GM18511 (cell line): Measurements from ENCODE around the gene NPAS3.
"Not testable (repeated sequence)": the region's sequence is repeated elsewhere in the genome, so short reads cannot be mapped to it uniquely, and the experiment has no call there.

Experiments
- ATAC-seq: cut with Tn5 transposase; IDR thresholded peaks from one replicate; pipeline ENCODE4 v1.9.1; 2021; ENCODE audit warnings: mild to moderate bottlenecking, moderate library complexity; ENCODE audit not compliant: unreplicated experiment

The NPAS3 gene

GRCh38 chr14:33065634-33066033 is 127.0 kb downstream of the NPAS3 start:
- no peak for ATAC-seq

DNA sequence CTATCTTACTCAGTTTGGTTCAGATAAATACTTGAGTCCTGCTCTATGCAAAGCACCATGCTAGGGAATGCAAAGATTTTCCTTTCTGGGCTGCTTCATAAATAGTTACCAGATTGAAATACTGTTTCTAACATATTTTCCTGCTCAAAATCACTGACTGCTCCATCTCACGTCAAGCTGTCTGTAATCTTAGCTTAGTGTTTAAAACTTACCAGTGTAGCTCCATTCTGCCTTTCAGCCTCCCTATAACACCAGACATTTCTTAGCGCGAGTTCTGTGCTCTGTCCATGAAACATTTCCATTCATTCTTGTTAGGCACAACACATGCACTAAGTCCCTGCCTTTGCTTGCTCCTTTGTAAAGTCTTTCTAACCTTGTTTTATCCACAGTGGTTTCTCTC is 129.4 kb downstream of the NPAS3 start:
- no peak for ATAC-seq

- ATAC-seq, result no peak
Measured at GRCh38 chr14:33068626-33069025, 129.9 kb downstream of the NPAS3 start.

DNA sequence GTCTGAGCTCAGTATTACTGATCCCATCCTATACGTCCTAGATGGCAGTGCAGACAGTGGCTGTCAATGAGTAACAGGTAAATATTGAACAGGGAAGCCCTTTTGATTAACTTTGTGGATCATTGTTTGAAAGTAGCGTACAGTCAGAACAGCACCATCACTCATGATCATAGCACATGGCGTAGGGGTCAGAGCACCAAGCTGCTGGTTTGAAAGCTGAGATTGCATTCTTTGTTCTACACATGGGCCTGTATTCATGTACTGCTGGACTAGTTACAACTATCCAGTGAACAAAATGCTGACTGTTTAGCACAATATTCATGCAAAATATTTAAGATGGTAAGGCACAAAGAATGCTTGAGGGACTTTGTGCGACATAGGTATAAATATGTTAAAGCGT is 131.8 kb downstream of the NPAS3 start:
- ATAC-seq, result no peak

DNA sequence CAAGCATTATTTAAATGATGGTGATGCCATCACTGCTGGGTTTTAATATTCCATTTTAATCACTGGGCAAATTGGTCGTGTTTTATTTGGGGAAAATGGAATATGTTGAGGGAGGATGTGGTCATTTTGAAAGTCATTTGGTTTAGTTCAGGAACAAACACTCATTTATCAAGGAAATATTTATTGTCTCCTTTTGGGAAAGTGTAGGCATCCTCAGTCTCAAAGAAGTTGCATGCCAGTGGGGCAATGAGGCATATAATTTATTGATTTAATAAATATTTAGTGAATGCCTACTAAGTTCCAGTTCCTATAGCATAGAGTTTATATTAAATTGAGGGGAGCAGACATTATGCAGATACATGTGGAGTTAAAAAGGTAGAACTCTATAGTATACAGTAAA is 134.3 kb downstream of the NPAS3 start:
- ATAC-seq, result no peak

DNA sequence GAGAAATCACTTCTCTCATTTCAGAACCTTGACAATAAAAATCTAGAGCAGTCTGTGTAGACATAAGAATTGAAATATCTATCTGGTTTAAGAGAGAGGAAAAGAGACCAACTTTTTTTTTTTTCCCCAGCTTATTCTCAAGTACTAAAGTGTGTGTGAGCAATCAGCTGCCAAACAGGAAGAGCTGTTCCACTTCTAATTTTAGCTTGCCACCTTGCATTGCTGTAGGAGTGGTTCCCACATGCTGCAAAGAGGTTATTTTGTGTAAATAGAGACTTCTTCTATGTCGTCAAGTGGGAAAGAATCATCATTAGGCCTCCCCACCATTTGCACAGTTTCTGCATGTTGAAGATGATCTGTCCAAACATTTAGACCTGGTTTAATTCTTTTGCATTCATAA is 142.6 kb downstream of the NPAS3 start:
- ATAC-seq, result no peak

DNA sequence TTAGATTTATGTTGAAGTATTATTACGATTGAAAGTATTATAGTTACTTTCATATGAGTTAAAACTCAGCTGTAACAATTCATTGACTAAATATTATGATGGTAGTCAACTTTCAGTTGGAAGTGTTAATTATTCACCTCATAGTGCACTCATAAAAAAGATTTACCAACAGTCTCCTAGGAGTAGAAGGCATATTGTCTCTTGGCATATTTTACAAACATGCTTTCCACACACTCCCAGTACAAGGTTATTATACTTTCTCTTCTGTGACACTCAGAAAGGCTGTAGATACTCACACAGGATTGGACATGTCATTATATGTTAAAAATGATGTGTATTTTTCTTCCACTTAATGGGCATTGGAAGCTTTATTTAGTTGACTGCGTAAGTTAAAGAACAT is 147.1 kb downstream of the NPAS3 start:
- ATAC-seq, result no peak

GRCh38 chr14:33088274-33088673 is 149.6 kb downstream of the NPAS3 start:
- not testable (repeated sequence) for ATAC-seq

- ATAC-seq, result no peak
Measured at GRCh38 chr14:33098016-33098415, 159.3 kb downstream of the NPAS3 start.

DNA sequence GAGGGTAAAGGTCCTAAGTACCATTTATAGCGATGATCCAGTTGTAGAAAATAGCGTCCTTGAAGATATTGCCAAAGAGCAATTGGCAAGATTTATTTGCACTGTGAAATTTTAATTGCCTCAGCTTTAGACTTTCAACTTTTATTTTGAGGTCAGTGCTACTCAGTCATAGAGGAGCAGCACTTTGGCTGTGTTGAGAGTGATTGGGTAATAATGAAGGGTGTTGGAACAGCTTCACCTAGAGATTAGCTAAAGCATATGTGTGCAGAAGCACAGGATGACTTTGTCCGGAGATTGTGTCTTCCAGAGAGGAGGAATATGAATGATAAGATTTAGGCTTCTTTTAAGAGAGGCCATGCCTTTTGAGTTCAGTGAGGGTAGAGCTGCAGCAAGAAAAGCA is 164.8 kb downstream of the NPAS3 start:
- no peak for ATAC-seq

DNA sequence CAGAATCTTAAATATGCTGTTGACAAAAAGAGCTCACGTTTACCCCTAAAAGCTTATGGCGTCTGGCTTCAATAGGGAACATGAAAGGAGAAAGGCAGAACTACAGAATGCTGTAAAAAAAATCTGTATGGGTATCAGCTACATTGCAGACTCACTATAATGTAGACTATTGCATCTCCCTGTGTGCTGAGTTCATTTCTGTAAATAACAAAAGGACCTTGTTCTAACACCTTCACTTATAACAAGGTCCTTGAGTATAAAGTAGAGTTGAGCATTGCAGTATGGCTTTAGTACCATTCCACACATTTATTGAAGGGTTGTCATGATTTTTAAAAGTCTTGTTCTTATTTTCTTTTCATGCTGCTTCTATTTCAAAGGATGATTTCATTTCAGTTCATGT is 165.3 kb downstream of the NPAS3 start:
- ATAC-seq, result no peak

- ATAC-seq, result no peak
Measured at GRCh38 chr14:33110737-33111443, 172.2 kb downstream of the NPAS3 start.

DNA sequence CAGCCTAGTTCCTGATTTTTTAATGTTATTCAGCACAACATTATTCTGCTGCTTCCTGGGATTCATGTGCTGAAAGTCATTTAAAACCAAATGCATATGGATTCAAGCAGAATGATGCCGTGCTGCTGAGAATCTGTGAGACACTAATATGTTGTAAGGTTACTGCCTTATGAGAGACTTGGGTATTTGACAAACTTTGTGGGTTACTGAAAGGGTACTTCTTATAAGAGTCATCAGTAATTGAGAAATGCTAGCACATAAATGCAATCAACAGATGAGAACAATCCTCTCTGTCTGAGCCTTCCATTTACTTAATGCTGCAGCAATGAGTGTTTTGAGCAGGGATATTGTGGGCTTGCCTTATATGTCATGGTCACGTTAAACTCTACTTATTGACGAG is 175.7 kb downstream of the NPAS3 start:
- ATAC-seq, result no peak

DNA sequence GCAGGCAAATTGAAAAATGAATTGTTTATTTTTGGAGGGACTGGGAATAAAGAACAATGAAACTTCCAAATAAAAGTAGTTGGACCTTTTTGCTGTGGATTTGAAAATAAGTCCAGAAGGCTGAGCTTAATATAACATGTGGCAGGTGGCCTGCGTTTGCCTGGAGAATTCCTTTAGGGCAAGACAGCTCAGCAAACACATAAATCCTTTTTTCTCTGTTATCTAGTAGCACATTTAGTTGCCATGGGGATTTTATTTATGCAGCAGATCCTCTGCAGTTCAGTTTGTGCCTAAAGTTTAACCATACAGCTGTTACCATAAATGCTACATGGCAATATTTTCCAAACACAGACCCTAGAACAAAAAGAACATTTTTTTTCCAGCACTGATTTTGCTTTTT is 180.0 kb downstream of the NPAS3 start:
- no peak for ATAC-seq

- no peak for ATAC-seq
Measured at GRCh38 chr14:33120341-33120740, 181.7 kb downstream of the NPAS3 start.

GRCh38 chr14:33120966-33121365 is 182.3 kb downstream of the NPAS3 start:
- ATAC-seq, result no peak

GRCh38 chr14:33123281-33123680 is 184.6 kb downstream of the NPAS3 start:
- ATAC-seq, result no peak

DNA sequence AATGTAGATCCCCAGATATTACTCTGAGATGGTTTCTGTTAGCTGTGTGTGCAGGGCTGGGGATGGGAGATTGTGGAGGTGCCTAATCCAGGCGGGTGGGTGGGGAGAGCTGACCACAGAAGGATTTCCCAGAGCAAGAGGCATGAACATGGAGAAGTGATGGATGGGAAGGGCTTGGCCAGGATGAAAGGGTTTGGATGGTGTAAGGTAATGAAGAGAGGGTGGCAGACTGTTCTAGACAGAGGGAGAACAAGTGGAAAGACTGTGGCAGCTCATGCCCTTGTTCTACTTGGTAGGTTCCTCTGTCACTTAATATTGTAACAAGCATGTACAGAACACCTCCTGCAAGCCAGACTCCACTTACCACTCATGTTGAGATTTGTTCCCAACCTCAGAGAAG is 187.8 kb downstream of the NPAS3 start:
- ATAC-seq, result no peak

GRCh38 chr14:33127531-33127930 is 188.9 kb downstream of the NPAS3 start:
- ATAC-seq, result no peak

GRCh38 chr14:33131801-33132200 is 193.1 kb downstream of the NPAS3 start:
- ATAC-seq, result no peak

- ATAC-seq, result no peak
Measured at GRCh38 chr14:33134162-33134561, 195.5 kb downstream of the NPAS3 start.

DNA sequence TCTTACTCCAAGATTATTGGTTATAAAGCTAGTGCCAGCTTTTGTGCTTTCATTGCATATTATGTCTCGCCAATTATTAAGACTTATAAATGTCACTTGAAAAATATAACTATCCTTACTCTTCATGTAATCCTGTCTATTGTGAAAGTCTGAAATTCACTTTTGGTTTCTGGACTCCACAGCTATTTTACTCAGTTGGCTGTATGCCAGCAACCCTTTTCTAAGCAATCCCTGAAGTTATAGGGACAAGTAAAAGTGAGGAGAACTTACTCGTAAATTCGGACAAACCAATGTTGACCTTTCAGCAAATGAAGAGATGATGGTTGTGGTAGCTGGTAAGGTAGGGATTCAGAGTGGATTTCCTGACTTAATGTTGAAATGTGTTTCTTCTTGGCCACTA is 196.3 kb downstream of the NPAS3 start:
- no peak for ATAC-seq

- no peak for ATAC-seq
Measured at GRCh38 chr14:33150666-33151428, 212.2 kb downstream of the NPAS3 start.
